Measurements from ENCODE around the gene RBMS3. TPM values are rescaled to one million over a fixed set of nuclear protein-coding genes. Genes with fewer than 3 reads are reported as not detected.

Gene RBMS3
- total RNA-seq, 2 donors from 2014 or later, result 27.3 to 51.4 TPM

- no peak overlapping the region for H3K4me3 ChIP-seq
- no peaks in the 10 kb centered on the region for H3K36me3 ChIP-seq
- DNase-seq (ENCODE audit: low spot score), result no peak
- H3K9me3 ChIP-seq, result no peaks in the 10 kb centered on the region
- H3K27me3 ChIP-seq, result no peaks in the 10 kb centered on the region
- no peak for TF ChIP-seq CTCF (IDR thresholded peaks at IDR 0.05)
- no peak overlapping the region for H3K27ac ChIP-seq
- no peaks in the 10 kb centered on the region for H3K4me1 ChIP-seq
Observed at GRCh38 chr3:29898171-29898965, 617.5 kb downstream of the RBMS3 start.

GRCh38 chr3:29899021-29899420, 618.1 kb downstream of the RBMS3 start:
- H3K27ac ChIP-seq, result no peak overlapping the region
- no peak for TF ChIP-seq CTCF (IDR thresholded peaks at IDR 0.05)
- DNase-seq (ENCODE audit: low spot score), result no peak

GRCh38 chr3:29901097-29901496, 620.2 kb downstream of the RBMS3 start:
- DNase-seq (ENCODE audit: low spot score), result no peak
- TF ChIP-seq CTCF (IDR thresholded peaks at IDR 0.05), result no peak
- Histone ChIP-seq H3K27me3 (no peaks in the 10 kb centered on the region), H3K36me3 (no peaks in the 10 kb centered on the region), H3K4me1 (no peaks in the 10 kb centered on the region), H3K9me3 (no peaks in the 10 kb centered on the region), H3K4me3 (no peak overlapping the region), H3K27ac (no peak overlapping the region)

More at GRCh38 chr3:29899021-29899420, 618.1 kb downstream of the RBMS3 start:
- H3K9me3 ChIP-seq, result no peaks in the 10 kb centered on the region
- no peak overlapping the region for H3K4me3 ChIP-seq
- H3K27me3 ChIP-seq, result no peaks in the 10 kb centered on the region
- no peaks in the 10 kb centered on the region for H3K36me3 ChIP-seq
- H3K4me1 ChIP-seq, result no peaks in the 10 kb centered on the region

- no peaks in the 10 kb centered on the region for H3K4me1 ChIP-seq
- DNase-seq (ENCODE audit: low spot score), result no peak
- no peak overlapping the region for H3K4me3 ChIP-seq
- no peak overlapping the region for H3K27ac ChIP-seq
- no peaks in the 10 kb centered on the region for H3K27me3 ChIP-seq
- H3K9me3 ChIP-seq, result no peaks in the 10 kb centered on the region
- no peak for TF ChIP-seq CTCF (IDR thresholded peaks at IDR 0.05)
- H3K36me3 ChIP-seq, result no peaks in the 10 kb centered on the region
Observed at GRCh38 chr3:29903600-29903999, 622.7 kb downstream of the RBMS3 start.

GRCh38 chr3:29906906-29907305, 626.0 kb downstream of the RBMS3 start:
- Histone ChIP-seq H3K4me1 (no peaks in the 10 kb centered on the region), H3K4me3 (no peak overlapping the region), H3K9me3 (no peaks in the 10 kb centered on the region), H3K27me3 (no peaks in the 10 kb centered on the region), H3K36me3 (no peaks in the 10 kb centered on the region), H3K27ac (no peak overlapping the region)
- TF ChIP-seq CTCF (IDR thresholded peaks at IDR 0.05), result no peak
- DNase-seq (ENCODE audit: low spot score), result no peak
